ENCODE data around the gene MSGN1.

The MSGN1 gene

GRCh38 chr2:17791121-17791816 is 25.0 kb upstream of the MSGN1 start:
- Histone ChIP-seq H3K4me2 (ENCODE audit: low read depth, low read length, poor library complexity, severe bottlenecking) (no peak overlapping the region), H3K36me3 (ENCODE audit: low read length) (no peaks in the 10 kb centered on the region), H2AFZ (ENCODE audit: low read depth, low read length, severe bottlenecking) (no peak overlapping the region), H3K9me2 (replicated peaks; ENCODE audit: insufficient read depth, low read length) (no peaks in the 10 kb centered on the region), H3K27me3 (ENCODE audit: low read length) (no peaks in the 10 kb centered on the region), H4K20me1 (ENCODE audit: low read depth, low read length) (no peaks in the 10 kb centered on the region), H3K4me3 (ENCODE audit: insufficient read depth, low read length, poor library complexity, severe bottlenecking) (no peak overlapping the region), H3K9ac (ENCODE audit: low read length) (no peak overlapping the region), H3K9me3 (ENCODE audit: insufficient read depth, low read length) (no peaks in the 10 kb centered on the region), H3F3A (ENCODE audit: insufficient read depth) (no peaks in the 10 kb centered on the region), H3K79me2 (ENCODE audit: insufficient read depth, low read length) (no peaks in the 10 kb centered on the region), H3K27ac (ENCODE audit: low read depth, low read length) (no peak overlapping the region)
- TF ChIP-seq EZH2phosphoT487 (conservative IDR thresholded peaks at IDR 0.05; ENCODE audit: low read length), result no peak
- TF ChIP-seq, protein P1, sequence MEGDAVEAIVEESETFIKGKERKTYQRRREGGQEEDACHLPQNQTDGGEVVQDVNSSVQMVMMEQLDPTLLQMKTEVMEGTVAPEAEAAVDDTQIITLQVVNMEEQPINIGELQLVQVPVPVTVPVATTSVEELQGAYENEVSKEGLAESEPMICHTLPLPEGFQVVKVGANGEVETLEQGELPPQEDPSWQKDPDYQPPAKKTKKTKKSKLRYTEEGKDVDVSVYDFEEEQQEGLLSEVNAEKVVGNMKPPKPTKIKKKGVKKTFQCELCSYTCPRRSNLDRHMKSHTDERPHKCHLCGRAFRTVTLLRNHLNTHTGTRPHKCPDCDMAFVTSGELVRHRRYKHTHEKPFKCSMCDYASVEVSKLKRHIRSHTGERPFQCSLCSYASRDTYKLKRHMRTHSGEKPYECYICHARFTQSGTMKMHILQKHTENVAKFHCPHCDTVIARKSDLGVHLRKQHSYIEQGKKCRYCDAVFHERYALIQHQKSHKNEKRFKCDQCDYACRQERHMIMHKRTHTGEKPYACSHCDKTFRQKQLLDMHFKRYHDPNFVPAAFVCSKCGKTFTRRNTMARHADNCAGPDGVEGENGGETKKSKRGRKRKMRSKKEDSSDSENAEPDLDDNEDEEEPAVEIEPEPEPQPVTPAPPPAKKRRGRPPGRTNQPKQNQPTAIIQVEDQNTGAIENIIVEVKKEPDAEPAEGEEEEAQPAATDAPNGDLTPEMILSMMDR (IDR thresholded peaks at IDR 0.05; ENCODE audit: insufficient read depth, low read length, poor library complexity, severe bottlenecking), result no peak

GRCh38 chr2:17791817-17792130 is 24.5 kb upstream of the MSGN1 start:
- no peaks in the 10 kb centered on the region for H4K20me1 ChIP-seq (ENCODE audit: low read depth, low read length)
- no peak overlapping the region for H3K9ac ChIP-seq (ENCODE audit: low read length)
- no peaks in the 10 kb centered on the region for H3K27me3 ChIP-seq (ENCODE audit: low read length)
- no peak for TF ChIP-seq EZH2phosphoT487 (conservative IDR thresholded peaks at IDR 0.05; ENCODE audit: low read length)
- TF ChIP-seq, protein P1 (IDR thresholded peaks at IDR 0.05; ENCODE audit: insufficient read depth, low read length, poor library complexity, severe bottlenecking), result no peak
- H2AFZ ChIP-seq (ENCODE audit: low read depth, low read length, severe bottlenecking), result no peak overlapping the region
- H3K4me2 ChIP-seq (ENCODE audit: low read depth, low read length, poor library complexity, severe bottlenecking), result no peak overlapping the region
- no peak overlapping the region for H3K27ac ChIP-seq (ENCODE audit: low read depth, low read length)
- H3K4me3 ChIP-seq (ENCODE audit: insufficient read depth, low read length, poor library complexity, severe bottlenecking), result no peak overlapping the region
- no peaks in the 10 kb centered on the region for H3F3A ChIP-seq (ENCODE audit: insufficient read depth)
- H3K36me3 ChIP-seq (ENCODE audit: low read length), result no peaks in the 10 kb centered on the region
- H3K9me3 ChIP-seq (ENCODE audit: insufficient read depth, low read length), result no peaks in the 10 kb centered on the region
- no peaks in the 10 kb centered on the region for H3K79me2 ChIP-seq (ENCODE audit: insufficient read depth, low read length)
- H3K9me2 ChIP-seq (replicated peaks; ENCODE audit: insufficient read depth, low read length), result no peaks in the 10 kb centered on the region

GRCh38 chr2:17792515-17792914 is 23.7 kb upstream of the MSGN1 start:
- no peaks in the 10 kb centered on the region for H3K36me3 ChIP-seq (ENCODE audit: low read length)
- H4K20me1 ChIP-seq (ENCODE audit: low read depth, low read length), result no peaks in the 10 kb centered on the region
- no peaks in the 10 kb centered on the region for H3F3A ChIP-seq (ENCODE audit: insufficient read depth)
- no peak overlapping the region for H3K9ac ChIP-seq (ENCODE audit: low read length)
- no peak for TF ChIP-seq EZH2phosphoT487 (conservative IDR thresholded peaks at IDR 0.05; ENCODE audit: low read length)
- TF ChIP-seq, protein P1 (IDR thresholded peaks at IDR 0.05; ENCODE audit: insufficient read depth, low read length, poor library complexity, severe bottlenecking), result no peak
- H3K27me3 ChIP-seq (ENCODE audit: low read length), result no peaks in the 10 kb centered on the region
- H3K4me2 ChIP-seq (ENCODE audit: low read depth, low read length, poor library complexity, severe bottlenecking), result no peak overlapping the region
- H3K9me3 ChIP-seq (ENCODE audit: insufficient read depth, low read length), result no peaks in the 10 kb centered on the region
- H3K9me2 ChIP-seq (replicated peaks; ENCODE audit: insufficient read depth, low read length), result no peaks in the 10 kb centered on the region
- H2AFZ ChIP-seq (ENCODE audit: low read depth, low read length, severe bottlenecking), result no peak overlapping the region
- H3K79me2 ChIP-seq (ENCODE audit: insufficient read depth, low read length), result no peaks in the 10 kb centered on the region
- H3K4me3 ChIP-seq (ENCODE audit: insufficient read depth, low read length, poor library complexity, severe bottlenecking), result no peak overlapping the region
- no peak overlapping the region for H3K27ac ChIP-seq (ENCODE audit: low read depth, low read length)
